GM12874 (cell line): ENCODE measurements around the gene PLCD1.

Experiments used
- TF ChIP-seq, protein P1 (sequence below): IDR thresholded peaks from 2 replicates; pipeline ENCODE4 v1.5.1; 2011; ENCODE audit warnings: low read depth, mild to moderate bottlenecking, control low read depth, low read length, moderate library complexity; ENCODE audit not compliant: insufficient read depth

PLCD1 gene

DNA sequence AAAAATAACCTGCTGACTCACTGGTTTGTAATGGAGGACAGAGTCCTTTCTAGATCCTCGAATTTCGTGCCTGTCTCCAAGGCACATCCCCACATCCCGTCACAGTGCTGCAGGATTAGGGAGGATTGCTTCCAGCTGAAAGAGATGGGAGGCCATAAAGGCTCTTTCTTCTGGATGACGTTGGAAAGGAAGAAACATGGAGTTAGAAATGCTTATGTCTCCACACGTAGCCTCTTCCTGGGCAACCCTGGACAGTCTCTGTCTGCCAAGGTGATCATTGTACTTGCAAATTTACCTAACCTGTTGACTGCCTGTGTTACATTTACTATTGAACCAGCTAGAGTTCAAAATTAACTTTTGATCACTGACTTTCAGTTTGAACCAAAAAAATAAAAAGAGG is 66.4 kb downstream of the PLCD1 start:
- TF ChIP-seq, protein P1, sequence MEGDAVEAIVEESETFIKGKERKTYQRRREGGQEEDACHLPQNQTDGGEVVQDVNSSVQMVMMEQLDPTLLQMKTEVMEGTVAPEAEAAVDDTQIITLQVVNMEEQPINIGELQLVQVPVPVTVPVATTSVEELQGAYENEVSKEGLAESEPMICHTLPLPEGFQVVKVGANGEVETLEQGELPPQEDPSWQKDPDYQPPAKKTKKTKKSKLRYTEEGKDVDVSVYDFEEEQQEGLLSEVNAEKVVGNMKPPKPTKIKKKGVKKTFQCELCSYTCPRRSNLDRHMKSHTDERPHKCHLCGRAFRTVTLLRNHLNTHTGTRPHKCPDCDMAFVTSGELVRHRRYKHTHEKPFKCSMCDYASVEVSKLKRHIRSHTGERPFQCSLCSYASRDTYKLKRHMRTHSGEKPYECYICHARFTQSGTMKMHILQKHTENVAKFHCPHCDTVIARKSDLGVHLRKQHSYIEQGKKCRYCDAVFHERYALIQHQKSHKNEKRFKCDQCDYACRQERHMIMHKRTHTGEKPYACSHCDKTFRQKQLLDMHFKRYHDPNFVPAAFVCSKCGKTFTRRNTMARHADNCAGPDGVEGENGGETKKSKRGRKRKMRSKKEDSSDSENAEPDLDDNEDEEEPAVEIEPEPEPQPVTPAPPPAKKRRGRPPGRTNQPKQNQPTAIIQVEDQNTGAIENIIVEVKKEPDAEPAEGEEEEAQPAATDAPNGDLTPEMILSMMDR: no peak

DNA sequence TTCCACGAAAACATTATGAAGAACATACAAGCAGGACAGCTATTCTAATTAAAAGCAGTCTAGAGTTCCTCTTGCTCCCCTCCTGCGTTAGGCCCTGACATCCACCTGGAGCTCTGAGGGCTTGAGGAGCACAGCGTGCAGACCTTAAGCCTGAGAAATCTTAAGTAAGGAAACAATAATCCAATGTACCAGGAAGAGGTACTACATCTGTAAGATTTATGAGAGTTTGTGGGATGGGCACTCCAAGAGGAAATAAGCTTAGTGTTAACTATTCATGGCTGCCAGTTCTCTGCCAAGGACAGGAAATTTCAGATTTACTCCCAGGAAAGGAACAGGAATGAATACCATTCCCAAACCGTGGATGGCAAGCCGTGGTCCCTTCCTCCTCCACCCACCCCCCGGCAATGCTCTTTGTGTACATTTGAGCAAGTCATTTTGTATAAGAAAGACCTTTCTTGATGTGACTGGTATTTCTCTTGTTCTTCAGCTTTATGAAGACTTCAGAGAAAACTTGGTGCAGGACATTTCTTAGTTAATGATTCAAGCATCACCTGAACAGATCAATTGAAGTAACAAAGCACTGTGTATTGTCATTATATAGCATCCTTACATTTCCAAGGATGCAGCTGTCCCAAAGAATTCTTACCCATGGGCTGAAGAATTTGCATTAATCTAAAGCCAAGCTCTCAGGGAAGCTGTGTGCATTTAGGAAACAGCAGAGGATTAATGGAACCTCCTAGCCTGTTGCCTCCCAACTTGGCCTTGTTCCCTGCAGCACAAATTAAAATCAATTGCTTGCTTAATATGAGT is 67.6 kb downstream of the PLCD1 start:
- TF ChIP-seq, protein P1: no peak

DNA sequence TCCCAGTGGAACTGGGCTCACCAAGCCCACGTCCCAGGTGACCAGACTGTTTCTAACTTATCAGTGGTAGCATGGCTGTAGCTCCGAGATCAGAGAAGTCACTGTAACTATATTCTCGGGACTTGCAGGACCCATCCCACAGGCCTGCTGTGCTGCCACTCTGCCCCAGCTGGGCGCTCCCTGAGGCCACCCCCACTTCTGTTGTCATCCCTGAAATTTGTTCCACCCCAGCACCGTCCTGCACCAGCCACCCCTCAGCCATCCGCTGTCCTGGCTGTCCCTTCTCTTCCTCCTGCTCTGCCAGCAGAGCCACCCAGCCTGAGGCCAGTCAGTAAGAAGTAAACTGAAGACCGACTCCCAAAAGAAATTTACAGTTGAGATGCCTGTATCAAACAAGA is 71.9 kb downstream of the PLCD1 start:
- TF ChIP-seq, protein P1: no peak
